ENCODE data around the gene SSBP3. TPM values are rescaled to one million over a fixed set of nuclear protein-coding genes. Genes with fewer than 3 reads are reported as not detected.

The SSBP3 gene
- total and polyA plus RNA-seq, 9 of the 15 experiments (the other 6 are each of a cell fraction or from before 2014, with no cell fraction given): 8.7 to 108 (median 33.8) TPM

- TF ChIP-seq POU5F1 (IDR thresholded peaks at IDR 0.05; ENCODE audit: borderline replicate concordance, low read depth, low read length, partially characterized antibody): peak; percentile 64
- peak in 1 of 2 experiments; percentile 27 for TF ChIP-seq RAD21 (CRISPR knock-in tag; conservative IDR thresholded peaks at IDR 0.05 in 1 of 2, IDR thresholded peaks at IDR 0.05 in 1 of 2)
- peak; percentile 53; the same call in 1 of the 2 replicates for TF ChIP-seq ZNF589 (CRISPR knock-in tag; IDR thresholded peaks at IDR 0.05; ENCODE audit: low read depth)
- no peak for TF ChIP-seq NCOA2 (IDR thresholded peaks at IDR 0.05; ENCODE audit: partially characterized antibody in 2 of 2)
- TF ChIP-seq HLTF (IDR thresholded peaks at IDR 0.05): peak; percentile 18; the same call in 1 of the 2 replicates
- no peak for TF ChIP-seq ZNF696 (CRISPR knock-in tag; conservative IDR thresholded peaks at IDR 0.05)
- 0 out of 2 replicates have a peak, but pooled peaks have one; percentile 39 for TF ChIP-seq BACH1 (tag; IDR thresholded peaks at IDR 0.05)
- peak; percentile 64 for TF ChIP-seq NCOR1 (IDR thresholded peaks at IDR 0.05)
- no peak for TF ChIP-seq ARID4B (CRISPR knock-in tag; IDR thresholded peaks at IDR 0.05)
- no peak for TF ChIP-seq DDX20 (tag; IDR thresholded peaks at IDR 0.05; ENCODE audit: low read depth)
- TF ChIP-seq THRA (IDR thresholded peaks at IDR 0.05): no peak
- peak; percentile 31; the same call in 1 of the 2 replicates for TF ChIP-seq MTA3 (IDR thresholded peaks at IDR 0.05; ENCODE audit: borderline replicate concordance)
- TF ChIP-seq FOXJ2 (tag; IDR thresholded peaks at IDR 0.05): peak; percentile 94
- peak; percentile 89 for TF ChIP-seq PRDM10 (IDR thresholded peaks at IDR 0.05; ENCODE audit: partially characterized antibody)
- peak in 1 of 2 experiments; percentile 57; a peak in 2 of 4 replicates for TF ChIP-seq TRIM24 (IDR thresholded peaks at IDR 0.05)
- TF ChIP-seq PPARD (CRISPR knock-in tag; IDR thresholded peaks at IDR 0.05): no peak
Observed at GRCh38 chr1:54407404-54408146, 1.4 kb upstream of the SSBP3 start (continued).
